Stimulated activated CD4-positive, alpha-beta T cell treated with anti-CD3 and anti-CD28 coated beads, Interleukin-15, amount 100 ng/mL, for 1 hour (primary cell): ENCODE data around the gene UBA3.

ENCODE experiments used
- DNase-seq, 2 donors: peaks; one replicate each; pipeline ENCODE4 v3.0.0-alpha.2; 2020; ENCODE audit warnings: low read depth in 1 of 2, low spot score in 1 of 2

Gene UBA3

GRCh38 chr3:69012800-69013252 lies 67.3 kb downstream of the UBA3 start:
- no peak for DNase-seq

- no peak for DNase-seq
These were observed 67.9 kb downstream of the UBA3 start for GRCh38 chr3:69012100-69012799.

- DNase-seq, result no peak
These were observed 69.0 kb downstream of the UBA3 start for GRCh38 chr3:69011096-69011730.

- DNase-seq, result no peak
These were observed 70.4 kb downstream of the UBA3 start for GRCh38 chr3:69009559-69010410.

GRCh38 chr3:69008980-69009379 lies 71.2 kb downstream of the UBA3 start:
- DNase-seq, result no peak

- DNase-seq, result no peak
These were observed 74.2 kb downstream of the UBA3 start for GRCh38 chr3:69005791-69006482.

GRCh38 chr3:69005071-69005790 lies 74.9 kb downstream of the UBA3 start:
- DNase-seq, result no peak
